DOHH2 (cell line): ENCODE measurements around the gene KCNQ1.

Experiments
- H3F3A ChIP-seq: fragments of 200-600 bp; sonication (generic), shearing (Covaris generic); 2 replicates; pipeline ENCODE4 v1.6.0; 2016; ENCODE audit warnings: antibody characterized with exemption, mild to moderate bottlenecking; ENCODE audit not compliant: control insufficient read depth, insufficient read depth
- H3K27ac ChIP-seq: fragments of 200-600 bp; sonication (generic); 2 replicates; pipeline ENCODE4 v1.5.1; 2014; ENCODE audit warnings: low read depth, mild to moderate bottlenecking, low read length, moderate library complexity
- H3K27me3 ChIP-seq: fragments of 200-600 bp; sonication (generic); 2 replicates; pipeline ENCODE4 v1.6.1; 2014; ENCODE audit warnings: mild to moderate bottlenecking, low read length, mixed read lengths; ENCODE audit not compliant: control insufficient read depth
- H3K36me3 ChIP-seq: fragments of 200-600 bp; sonication (generic); 2 replicates; pipeline ENCODE4 v1.6.1; 2014; ENCODE audit warnings: mild to moderate bottlenecking, low read length, moderate library complexity, mixed read lengths; ENCODE audit not compliant: control insufficient read depth
- H3K4me1 ChIP-seq: fragments of 200-600 bp; sonication (generic); 2 replicates; pipeline ENCODE4 v1.6.1; 2014; ENCODE audit warnings: mild to moderate bottlenecking, low read length, mixed read lengths; ENCODE audit not compliant: control insufficient read depth
- H3K4me2 ChIP-seq: fragments of 200-600 bp; sonication (generic); 2 replicates; pipeline ENCODE4 v1.6.0; 2014; ENCODE audit warnings: mild to moderate bottlenecking, low read length, moderate library complexity
- H3K4me3 ChIP-seq: fragments of 200-600 bp; sonication (generic); 2 replicates; pipeline ENCODE4 v1.5.1; 2014; ENCODE audit warnings: mild to moderate bottlenecking, low read length, mixed read lengths
- H3K79me2 ChIP-seq: fragments of 200-600 bp; sonication (generic); 2 replicates; pipeline ENCODE4 v1.6.1; 2014; ENCODE audit warnings: mild to moderate bottlenecking, low read length, mixed read lengths; ENCODE audit not compliant: control insufficient read depth
- H3K9me2 ChIP-seq: fragments of 200-600 bp; sonication (generic); replicated peaks from 2 replicates; pipeline ENCODE4 v1.6.1; 2014; ENCODE audit warnings: mild to moderate bottlenecking, low read length, mixed read lengths; ENCODE audit not compliant: control insufficient read depth
- H3K9me3 ChIP-seq: fragments of 200-600 bp; sonication (generic); 2 replicates; pipeline ENCODE4 v1.6.1; 2014; ENCODE audit warnings: antibody characterized with exemption, low read length, mixed read lengths; ENCODE audit not compliant: control insufficient read depth, insufficient read depth
- H4K20me1 ChIP-seq: fragments of 200-600 bp; sonication (generic); 2 replicates; pipeline ENCODE4 v1.6.0; 2014; ENCODE audit warnings: low read depth, mild to moderate bottlenecking, antibody characterized with exemption, low read length, moderate library complexity; ENCODE audit not compliant: control insufficient read depth, insufficient read depth
- CTCF ChIP-seq: fragments of 200-600 bp; sonication (generic); IDR thresholded peaks from one replicate; pipeline ENCODE4 v1.5.1; 2014; ENCODE audit warnings: antibody characterized with exemption, mild to moderate bottlenecking, low read depth, low read length; ENCODE audit not compliant: poor library complexity, severe bottlenecking
- EZH2phosphoT487 ChIP-seq: fragments of 200-600 bp; sonication (generic); IDR thresholded peaks from 2 replicates; pipeline ENCODE4 v1.6.1; 2017; ENCODE audit warnings: borderline replicate concordance, mild to moderate bottlenecking, antibody characterized with exemption, low read length, moderate library complexity, mixed read lengths

KCNQ1 gene

GRCh38 chr11:2711161-2711560 is 266.4 kb downstream of the KCNQ1 start:
- no peaks in the 10 kb centered on the region for H3K27me3 ChIP-seq
- no peaks in the 10 kb centered on the region for H4K20me1 ChIP-seq

GRCh38 chr11:2713094-2713493 is 268.3 kb downstream of the KCNQ1 start:
- Histone ChIP-seq H4K20me1 (no peaks in the 10 kb centered on the region), H3K4me2 (no peak overlapping the region), H3K27me3 (no peaks in the 10 kb centered on the region), H3K9me3 (no peaks in the 10 kb centered on the region), H3F3A (no peaks in the 10 kb centered on the region), H3K27ac (no peak overlapping the region), H3K36me3 (no peaks in the 10 kb centered on the region), H3K9me2 (no peaks in the 10 kb centered on the region), H3K4me3 (no peak overlapping the region), H3K4me1 (no peaks in the 10 kb centered on the region), H3K79me2 (no peaks in the 10 kb centered on the region)
- no peak for TF ChIP-seq EZH2phosphoT487
- no peak for TF ChIP-seq CTCF

More at GRCh38 chr11:2711161-2711560, 266.4 kb downstream of the KCNQ1 start:
- Histone ChIP-seq H3F3A (no peaks in the 10 kb centered on the region), H3K4me2 (no peak overlapping the region), H3K36me3 (no peaks in the 10 kb centered on the region), H3K79me2 (no peaks in the 10 kb centered on the region), H3K4me1 (no peaks in the 10 kb centered on the region), H3K9me3 (no peaks in the 10 kb centered on the region), H3K9me2 (no peaks in the 10 kb centered on the region), H3K4me3 (no peak overlapping the region), H3K27ac (no peak overlapping the region)
- TF ChIP-seq CTCF (no peak), EZH2phosphoT487 (no peak)

GRCh38 chr11:2713661-2714462 is 269.1 kb downstream of the KCNQ1 start:
- no peaks in the 10 kb centered on the region for H3K9me3 ChIP-seq
- no peak overlapping the region for H3K27ac ChIP-seq
- H3K79me2 ChIP-seq: no peaks in the 10 kb centered on the region
- no peak overlapping the region for H3K4me2 ChIP-seq
- no peaks in the 10 kb centered on the region for H4K20me1 ChIP-seq
- no peaks in the 10 kb centered on the region for H3K36me3 ChIP-seq
- H3K27me3 ChIP-seq: no peaks in the 10 kb centered on the region
- no peaks in the 10 kb centered on the region for H3F3A ChIP-seq
- TF ChIP-seq CTCF (no peak), EZH2phosphoT487 (no peak)
- no peak overlapping the region for H3K4me3 ChIP-seq
- no peaks in the 10 kb centered on the region for H3K9me2 ChIP-seq
- no peaks in the 10 kb centered on the region for H3K4me1 ChIP-seq
